GM12864 (cell line): ENCODE measurements around the gene CAND2.

ENCODE experiments used
- DNase-seq: peaks from one replicate; pipeline ENCODE4 v3.0.0-alpha.2; 2011; ENCODE audit warnings: low read depth
- H3K4me3 ChIP-seq: 2 replicates; pipeline ENCODE4 v1.5.1; 2011; ENCODE audit warnings: mild to moderate bottlenecking, low read depth, low read length, control low read depth
- TF ChIP-seq, protein P1 (sequence below): IDR thresholded peaks from 2 replicates; pipeline ENCODE4 v1.5.1; 2011; ENCODE audit warnings: low read depth, mild to moderate bottlenecking, moderate library complexity, low read length, control low read depth, inconsistent platforms; ENCODE audit errors: missing control alignments

The CAND2 gene

DNA sequence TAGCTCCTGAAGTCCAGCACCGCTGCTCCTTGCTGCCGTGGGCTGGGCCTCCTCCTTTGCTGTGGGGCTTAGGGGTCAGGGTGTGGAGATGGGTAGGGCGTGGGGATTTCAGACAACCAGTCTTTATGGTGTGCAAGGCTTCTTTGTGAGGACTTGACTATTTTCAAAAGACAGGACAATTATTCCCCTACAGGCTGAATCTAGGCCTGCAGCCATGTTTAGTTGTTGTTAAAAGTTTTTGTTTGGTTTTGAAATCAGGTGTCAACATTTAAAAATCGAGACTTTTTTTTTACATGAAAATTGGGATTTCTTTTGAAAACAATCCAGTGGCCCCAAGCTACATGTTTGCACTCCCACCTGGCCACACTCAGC, 34.3 kb downstream of the CAND2 start:
- TF ChIP-seq, protein P1, sequence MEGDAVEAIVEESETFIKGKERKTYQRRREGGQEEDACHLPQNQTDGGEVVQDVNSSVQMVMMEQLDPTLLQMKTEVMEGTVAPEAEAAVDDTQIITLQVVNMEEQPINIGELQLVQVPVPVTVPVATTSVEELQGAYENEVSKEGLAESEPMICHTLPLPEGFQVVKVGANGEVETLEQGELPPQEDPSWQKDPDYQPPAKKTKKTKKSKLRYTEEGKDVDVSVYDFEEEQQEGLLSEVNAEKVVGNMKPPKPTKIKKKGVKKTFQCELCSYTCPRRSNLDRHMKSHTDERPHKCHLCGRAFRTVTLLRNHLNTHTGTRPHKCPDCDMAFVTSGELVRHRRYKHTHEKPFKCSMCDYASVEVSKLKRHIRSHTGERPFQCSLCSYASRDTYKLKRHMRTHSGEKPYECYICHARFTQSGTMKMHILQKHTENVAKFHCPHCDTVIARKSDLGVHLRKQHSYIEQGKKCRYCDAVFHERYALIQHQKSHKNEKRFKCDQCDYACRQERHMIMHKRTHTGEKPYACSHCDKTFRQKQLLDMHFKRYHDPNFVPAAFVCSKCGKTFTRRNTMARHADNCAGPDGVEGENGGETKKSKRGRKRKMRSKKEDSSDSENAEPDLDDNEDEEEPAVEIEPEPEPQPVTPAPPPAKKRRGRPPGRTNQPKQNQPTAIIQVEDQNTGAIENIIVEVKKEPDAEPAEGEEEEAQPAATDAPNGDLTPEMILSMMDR, result peak; percentile 32
- no peak for DNase-seq
- H3K4me3 ChIP-seq, result no peak overlapping the region

DNA sequence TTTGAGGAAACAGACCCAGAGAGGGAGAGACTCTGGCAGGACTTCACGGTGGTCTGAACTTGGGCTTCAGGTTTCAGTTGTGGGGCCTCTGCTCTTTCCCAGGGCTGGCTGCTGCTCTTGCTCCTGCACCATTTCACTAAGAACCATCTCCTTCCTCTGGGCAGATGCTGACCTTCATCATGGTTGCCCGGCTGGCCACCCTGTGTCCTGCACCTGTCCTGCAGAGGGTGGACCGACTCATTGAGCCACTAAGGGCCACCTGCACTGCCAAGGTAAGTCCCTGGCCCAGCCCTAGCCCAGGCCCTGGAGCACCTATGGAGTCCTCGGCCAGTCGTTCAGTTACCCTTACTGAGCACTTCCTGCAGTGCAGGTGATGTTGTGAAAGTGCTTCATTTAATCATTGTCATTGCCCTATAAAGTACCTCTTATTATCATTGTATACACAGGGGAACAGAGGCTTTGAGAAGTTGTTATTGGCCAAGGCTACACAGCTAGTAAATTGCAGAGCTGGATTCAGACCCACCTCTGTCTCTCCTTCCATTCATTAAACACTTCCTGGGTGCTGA, 34.9 kb downstream of the CAND2 start:
- DNase-seq, result no peak
- TF ChIP-seq, protein P1, result no peak
- no peak overlapping the region for H3K4me3 ChIP-seq

DNA sequence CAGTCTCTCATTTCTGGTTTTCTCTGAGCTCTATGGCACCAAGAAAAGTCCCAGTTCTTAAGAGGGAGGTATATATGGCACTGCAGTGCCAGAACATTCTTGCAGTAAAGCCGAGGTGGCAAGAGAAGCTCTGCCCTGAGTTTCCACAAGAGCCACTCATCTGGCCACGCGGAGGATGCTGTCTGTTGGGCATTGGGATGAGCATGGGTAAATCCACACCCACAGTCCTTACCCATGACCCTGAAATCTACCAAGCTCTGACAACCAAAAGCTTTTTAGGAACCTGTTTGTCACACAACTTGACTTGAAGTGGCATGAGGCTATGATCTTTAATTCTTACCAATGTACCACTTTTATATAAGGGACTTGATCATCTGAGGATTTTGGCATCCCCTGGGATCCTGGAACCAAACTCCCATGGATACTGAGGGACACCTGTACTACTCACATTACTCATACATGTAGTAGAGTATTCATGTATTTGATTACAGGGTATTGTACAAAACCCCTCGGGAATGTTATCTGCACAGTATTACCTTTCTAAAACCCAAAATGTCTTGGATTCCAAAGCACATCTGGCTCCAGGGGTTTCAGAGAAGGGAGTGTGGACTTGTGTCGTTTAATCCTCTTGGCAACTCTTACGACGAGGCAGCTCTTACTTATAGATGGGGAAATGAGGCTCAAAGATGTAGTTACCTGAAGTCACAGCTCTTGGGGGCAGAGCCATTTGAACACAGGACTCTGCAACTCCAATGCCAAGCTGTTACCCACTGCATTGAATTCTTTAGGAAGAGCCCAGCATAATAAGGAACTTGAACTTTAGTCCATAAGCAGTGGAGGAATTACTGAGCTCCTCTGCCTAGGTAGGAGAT, 36.1 kb downstream of the CAND2 start:
- DNase-seq, result no peak
- TF ChIP-seq, protein P1, result no peak

DNA sequence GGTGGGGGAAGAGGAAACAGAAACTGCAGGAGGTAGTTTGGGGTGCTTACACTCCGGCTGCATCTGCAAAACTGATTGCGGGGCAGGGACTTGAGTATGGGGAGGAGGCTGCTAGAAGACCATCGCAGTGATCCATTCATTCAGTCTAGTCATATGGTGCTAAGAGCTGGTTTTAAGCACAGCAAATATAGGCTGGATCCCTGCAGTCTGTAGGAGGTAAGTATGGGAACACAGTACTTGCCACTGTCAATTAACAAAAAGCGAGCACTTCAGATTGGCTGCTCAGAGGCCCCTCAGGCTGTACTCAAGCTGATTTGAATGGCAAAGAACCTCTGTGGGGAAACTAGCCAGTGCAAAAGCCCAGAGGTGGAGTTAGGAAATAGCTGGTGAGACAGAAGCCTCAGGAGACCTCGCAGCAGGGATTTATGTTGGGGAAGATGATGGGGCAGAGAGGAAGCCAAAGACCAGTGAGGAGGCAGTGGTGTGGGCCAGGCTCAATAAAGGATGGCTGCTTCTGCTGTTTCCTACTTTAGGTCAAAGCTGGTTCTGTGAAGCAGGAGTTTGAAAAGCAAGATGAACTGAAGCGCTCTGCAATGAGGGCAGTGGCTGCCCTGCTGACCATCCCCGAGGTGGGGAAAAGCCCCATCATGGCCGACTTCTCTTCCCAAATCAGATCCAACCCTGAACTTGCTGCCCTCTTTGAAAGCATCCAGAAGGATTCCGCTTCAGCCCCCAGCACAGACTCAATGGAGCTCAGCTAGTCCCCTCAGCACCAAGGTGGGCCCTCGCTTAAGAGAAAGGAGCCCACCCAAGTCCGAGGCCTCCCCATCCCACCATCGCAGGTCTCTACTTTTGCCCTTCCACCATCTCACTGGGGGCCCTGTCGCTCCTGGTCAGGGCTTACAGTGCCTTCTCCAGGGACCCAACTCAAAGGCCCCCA, 37.0 kb downstream of the CAND2 start:
- DNase-seq, result no peak
- TF ChIP-seq, protein P1, result no peak
- H3K4me3 ChIP-seq, result no peak overlapping the region

More for the DNA sequence above, 36.1 kb downstream of the CAND2 start:
- no peak overlapping the region for H3K4me3 ChIP-seq

DNA sequence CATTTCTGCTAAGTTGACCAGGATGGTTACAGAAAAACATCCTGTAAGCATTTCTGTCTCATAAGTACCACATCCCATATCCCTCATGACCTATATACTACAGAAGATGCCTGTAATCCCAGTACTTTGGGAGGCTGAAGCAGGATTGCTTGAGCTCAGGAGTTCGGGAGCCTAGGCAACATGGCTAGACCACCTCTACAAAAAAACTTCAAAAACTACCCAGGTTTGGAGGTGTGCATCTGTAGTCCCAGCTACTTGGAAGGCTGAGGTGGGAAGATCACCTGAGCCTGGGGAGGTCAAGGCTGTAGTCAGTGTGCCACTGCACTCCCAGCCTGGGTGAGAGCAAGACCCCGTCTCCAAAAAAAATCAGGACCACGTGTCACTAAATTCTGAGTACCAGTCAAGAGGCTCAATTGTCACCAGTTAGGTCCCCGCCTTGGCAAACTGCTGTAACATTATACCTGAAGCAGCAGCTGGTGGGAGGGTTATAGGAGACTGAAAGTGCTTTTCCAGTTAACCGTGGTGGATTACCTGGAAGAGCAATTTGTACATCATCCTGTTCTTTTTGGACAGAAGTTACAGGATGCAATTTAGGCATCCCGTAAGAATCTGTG, 38.7 kb downstream of the CAND2 start:
- H3K4me3 ChIP-seq, result no peak overlapping the region
- TF ChIP-seq, protein P1, result no peak
- DNase-seq, result no peak

DNA sequence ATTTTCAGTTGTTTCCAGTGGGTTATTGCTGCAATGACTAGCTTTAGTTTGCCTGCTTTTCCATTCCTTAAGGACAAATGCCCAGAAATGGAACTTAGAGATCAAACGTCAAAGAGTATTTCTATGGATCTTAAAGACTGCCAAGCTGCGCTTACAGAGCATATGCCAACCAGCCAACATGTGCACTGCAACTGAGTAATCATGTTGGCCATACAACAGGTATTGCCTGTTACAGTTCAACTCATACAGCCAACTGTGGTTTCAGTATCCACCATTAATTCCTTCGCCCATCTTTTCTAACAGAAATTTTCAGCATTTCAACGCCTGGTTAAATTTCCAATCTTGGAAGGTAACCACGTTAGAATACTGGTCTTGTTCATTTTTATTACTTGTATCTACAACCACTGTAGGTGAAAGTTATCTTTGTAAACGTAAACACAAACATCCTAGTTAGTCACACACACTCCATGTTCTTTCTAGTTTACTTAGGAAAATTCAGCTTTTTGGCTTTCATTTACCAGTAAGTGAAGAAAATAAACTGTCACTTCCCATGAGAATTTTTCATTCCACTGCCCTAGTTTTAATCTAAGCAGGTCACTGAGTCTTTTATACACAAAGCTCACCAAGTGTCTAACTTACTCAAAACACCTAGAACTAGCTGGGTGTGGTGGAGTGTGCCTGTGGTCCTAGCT, 41.0 kb downstream of the CAND2 start:
- TF ChIP-seq, protein P1, result no peak
- DNase-seq, result no peak
- H3K4me3 ChIP-seq, result no peak overlapping the region
